ENCODE results near the gene RBKS. TPM values are rescaled to one million over a fixed set of nuclear protein-coding genes. Genes with fewer than 3 reads are reported as not detected.

The RBKS gene
- total RNA-seq, 8 experiments from 2014 or later, result 2.4 to 9.7 (median 3.6) TPM

GRCh38 chr2:27831279-27832050 is 58.7 kb downstream of the RBKS start:
- no peaks in the 10 kb centered on the region for H3K4me1 ChIP-seq (replicated peaks in 1 of 2)
- ATAC-seq (replicated peaks in 6 of 8), result no peak
- WGBS, 10 experiments, result 83 to 100% (median 94%) methylated on average over 2 to 7 of the region's 7 CpGs; no CpG with 5 or more reads in 2 of the 10 experiments
- in situ Hi-C loops (cut with MboI; ENCODE audit: low pct_unique_long_range_greater_than_20kb in 2 of 9, low sequenced_read_pairs in 9 of 9, unreplicated experiment in 9 of 9), result no loop called here
- no peak overlapping the region for H3K27ac ChIP-seq
- no peak overlapping the region for H3K4me3 ChIP-seq

GRCh38 chr2:27830656-27831055 is 59.5 kb downstream of the RBKS start:
- Histone ChIP-seq H3K4me3 (no peak overlapping the region), H3K27ac (no peak overlapping the region), H3K4me1 (replicated peaks in 1 of 2) (no peaks in the 10 kb centered on the region)
- 40 to 100% (median 90%) methylated on average over 1 to 4 of the region's 4 CpGs; no CpG with 5 or more reads in 1 of the 10 experiments for WGBS, 10 experiments
- ATAC-seq (replicated peaks in 6 of 8), result no peak
- in situ Hi-C loops (cut with MboI; ENCODE audit: low pct_unique_long_range_greater_than_20kb in 2 of 9, low sequenced_read_pairs in 9 of 9, unreplicated experiment in 9 of 9), result no loop called here

- no peak for ATAC-seq (replicated peaks in 6 of 8)
- 83 to 100% (median 93%) methylated on average over 1 to 3 of the region's 3 CpGs; no CpG with 5 or more reads in 4 of the 10 experiments for WGBS, 10 experiments
- in situ Hi-C loops (cut with MboI; ENCODE audit: low pct_unique_long_range_greater_than_20kb in 2 of 9, low sequenced_read_pairs in 9 of 9, unreplicated experiment in 9 of 9), result no loop called here
These were observed 60.4 kb downstream of the RBKS start for GRCh38 chr2:27829791-27830190.

GRCh38 chr2:27828305-27828704 is 61.9 kb downstream of the RBKS start:
- H3K4me3 ChIP-seq, result no peak overlapping the region
- no peaks in the 10 kb centered on the region for H3K4me1 ChIP-seq (replicated peaks in 1 of 2)
- WGBS, 10 experiments, result 71 to 100% (median 88%) methylated on average over 1 of the region's 1 CpG; no CpG with 5 or more reads in 1 of the 10 experiments
- H3K27ac ChIP-seq, result no peak overlapping the region
- no peak for ATAC-seq (replicated peaks in 6 of 8)
- in situ Hi-C loops (cut with MboI; ENCODE audit: low pct_unique_long_range_greater_than_20kb in 2 of 9, low sequenced_read_pairs in 9 of 9, unreplicated experiment in 9 of 9), result no loop called here

More at GRCh38 chr2:27829791-27830190, 60.4 kb downstream of the RBKS start:
- Histone ChIP-seq H3K27ac (no peak overlapping the region), H3K4me1 (replicated peaks in 1 of 2) (no peaks in the 10 kb centered on the region), H3K4me3 (no peak overlapping the region)

GRCh38 chr2:27824401-27824800 is 65.8 kb downstream of the RBKS start:
- in situ Hi-C loops (cut with MboI; ENCODE audit: low pct_unique_long_range_greater_than_20kb in 2 of 9, low sequenced_read_pairs in 9 of 9, unreplicated experiment in 9 of 9), result no loop called here
- 100% methylated on average over 1 of the region's 1 CpG; no CpG with 5 or more reads in 5 of the 10 experiments for WGBS, 10 experiments
- no peaks in the 10 kb centered on the region for H3K4me1 ChIP-seq (replicated peaks in 1 of 2)
- H3K27ac ChIP-seq, result no peak overlapping the region
- no peak overlapping the region for H3K4me3 ChIP-seq
- ATAC-seq (replicated peaks in 6 of 8), result no peak

- H3K4me3 ChIP-seq, result no peak overlapping the region
- no peak overlapping the region for H3K27ac ChIP-seq
- in situ Hi-C loops (cut with MboI; ENCODE audit: low pct_unique_long_range_greater_than_20kb in 2 of 9, low sequenced_read_pairs in 9 of 9, unreplicated experiment in 9 of 9), result no loop called here
- no peaks in the 10 kb centered on the region for H3K4me1 ChIP-seq (replicated peaks in 1 of 2)
- 0 to 94% (median 78%) methylated on average over 1 to 5 of the region's 5 CpGs; no CpG with 5 or more reads in 3 of the 10 experiments for WGBS, 10 experiments
- ATAC-seq (replicated peaks in 6 of 8), result peak in 3 of 8 experiments; percentile 49 to 62 (median 54)
These were observed 66.6 kb downstream of the RBKS start for GRCh38 chr2:27823569-27823968.

GRCh38 chr2:27823135-27823534 is 67.1 kb downstream of the RBKS start:
- H3K4me1 ChIP-seq (replicated peaks in 1 of 2), result no peaks in the 10 kb centered on the region
- 24 to 100% (median 80%) methylated on average over 1 to 5 of the region's 5 CpGs; no CpG with 5 or more reads in 1 of the 10 experiments for WGBS, 10 experiments
- in situ Hi-C loops (cut with MboI; ENCODE audit: low pct_unique_long_range_greater_than_20kb in 2 of 9, low sequenced_read_pairs in 9 of 9, unreplicated experiment in 9 of 9), result no loop called here
- no peak overlapping the region for H3K27ac ChIP-seq
- peak in 1 of 8 experiments; percentile 18 for ATAC-seq (replicated peaks in 6 of 8)
- H3K4me3 ChIP-seq, result no peak overlapping the region

GRCh38 chr2:27822049-27822448 is 68.1 kb downstream of the RBKS start:
- 80 to 100% (median 92%) methylated on average over 1 of the region's 1 CpG; no CpG with 5 or more reads in 6 of the 10 experiments for WGBS, 10 experiments
- ATAC-seq (replicated peaks in 6 of 8), result no peak
- in situ Hi-C loops (cut with MboI; ENCODE audit: low pct_unique_long_range_greater_than_20kb in 2 of 9, low sequenced_read_pairs in 9 of 9, unreplicated experiment in 9 of 9), result no loop called here
- H3K4me1 ChIP-seq (replicated peaks in 1 of 2), result no peaks in the 10 kb centered on the region
- H3K27ac ChIP-seq, result no peak overlapping the region
- H3K4me3 ChIP-seq, result no peak overlapping the region

- no peak overlapping the region for H3K27ac ChIP-seq
- H3K4me1 ChIP-seq (replicated peaks in 1 of 2), result no peaks in the 10 kb centered on the region
- no peak for ATAC-seq (replicated peaks in 6 of 8)
- in situ Hi-C loops (cut with MboI; ENCODE audit: low pct_unique_long_range_greater_than_20kb in 2 of 9, low sequenced_read_pairs in 9 of 9, unreplicated experiment in 9 of 9), result no loop called here
- WGBS, 10 experiments, result 60 to 100% (median 93%) methylated on average over 1 to 4 of the region's 4 CpGs; no CpG with 5 or more reads in 2 of the 10 experiments
- H3K4me3 ChIP-seq, result no peak overlapping the region
These were observed 74.2 kb downstream of the RBKS start for GRCh38 chr2:27815860-27816438.

- in situ Hi-C loops (cut with MboI; ENCODE audit: low pct_unique_long_range_greater_than_20kb in 2 of 9, low sequenced_read_pairs in 9 of 9, unreplicated experiment in 9 of 9), result no loop called here
- Histone ChIP-seq H3K27ac (no peak overlapping the region), H3K4me1 (replicated peaks in 1 of 2) (no peaks in the 10 kb centered on the region), H3K4me3 (no peak overlapping the region)
- no peak for ATAC-seq (replicated peaks in 6 of 8)
- WGBS, 10 experiments, result 50 to 100% (median 78%) methylated on average over 1 of the region's 1 CpG; no CpG with 5 or more reads in 4 of the 10 experiments
These were observed 75.4 kb downstream of the RBKS start for GRCh38 chr2:27814758-27815157.

GRCh38 chr2:27811768-27812167 is 78.4 kb downstream of the RBKS start:
- no peak overlapping the region for H3K4me3 ChIP-seq
- in situ Hi-C loops (cut with MboI; ENCODE audit: low pct_unique_long_range_greater_than_20kb in 2 of 9, low sequenced_read_pairs in 9 of 9, unreplicated experiment in 9 of 9), result no loop called here
- ATAC-seq (replicated peaks in 6 of 8), result no peak
- no peak overlapping the region for H3K27ac ChIP-seq
- no peaks in the 10 kb centered on the region for H3K4me1 ChIP-seq (replicated peaks in 1 of 2)
- WGBS, 10 experiments, result 90 to 100% (median 100%) methylated on average over 1 of the region's 1 CpG; no CpG with 5 or more reads in 5 of the 10 experiments

GRCh38 chr2:27810455-27810854 is 79.7 kb downstream of the RBKS start:
- no peak overlapping the region for H3K27ac ChIP-seq
- in situ Hi-C loops (cut with MboI; ENCODE audit: low pct_unique_long_range_greater_than_20kb in 2 of 9, low sequenced_read_pairs in 9 of 9, unreplicated experiment in 9 of 9), result no loop called here

GRCh38 chr2:27809761-27810241 is 80.4 kb downstream of the RBKS start:
- Histone ChIP-seq H3K4me3 (no peak overlapping the region), H3K4me1 (replicated peaks in 1 of 2) (no peaks in the 10 kb centered on the region), H3K27ac (no peak overlapping the region)
- WGBS, 10 experiments, result 0 to 86% (median 40%) methylated on average over 1 to 3 of the region's 3 CpGs; no CpG with 5 or more reads in 1 of the 10 experiments
- in situ Hi-C loops (cut with MboI; ENCODE audit: low pct_unique_long_range_greater_than_20kb in 2 of 9, low sequenced_read_pairs in 9 of 9, unreplicated experiment in 9 of 9), result no loop called here
- no peak for ATAC-seq (replicated peaks in 6 of 8)

More at GRCh38 chr2:27810455-27810854, 79.7 kb downstream of the RBKS start:
- 76 to 84% (median 83%) methylated on average over 1 to 3 of the region's 3 CpGs; no CpG with 5 or more reads in 5 of the 10 experiments for WGBS, 10 experiments
- Histone ChIP-seq H3K4me3 (no peak overlapping the region), H3K4me1 (replicated peaks in 1 of 2) (no peaks in the 10 kb centered on the region)
- no peak for ATAC-seq (replicated peaks in 6 of 8)
